Trophoblast cell (in vitro differentiated cells and primary cell): ENCODE results near the gene SWI5.

Experiments used
- DNase-seq, 2 donors: peaks; one replicate each; pipeline ENCODE4 v3.0.0-alpha.2; 2016
- H2AFZ ChIP-seq: 2 replicates; pipeline ENCODE4 v1.6.1; 2013; ENCODE audit warnings: low read length, moderate library complexity, mild to moderate bottlenecking; ENCODE audit not compliant: insufficient read depth, poor library complexity
- H2AK5ac ChIP-seq: 2 replicates; pipeline ENCODE4 v1.6.1; 2013; ENCODE audit warnings: mild to moderate bottlenecking, low read length
- H2BK120ac ChIP-seq: 2 replicates; pipeline ENCODE4 v1.6.1; 2013; ENCODE audit warnings: low read length, mild to moderate bottlenecking, moderate library complexity; ENCODE audit not compliant: insufficient read depth, poor library complexity
- H2BK12ac ChIP-seq: 2 replicates; pipeline ENCODE4 v1.6.1; 2013; ENCODE audit warnings: mild to moderate bottlenecking, low read length, moderate library complexity
- H2BK5ac ChIP-seq: 2 replicates; pipeline ENCODE4 v1.6.1; 2013; ENCODE audit warnings: low read length, low read depth, moderate library complexity, mild to moderate bottlenecking; ENCODE audit not compliant: poor library complexity
- H3K14ac ChIP-seq: 2 replicates; pipeline ENCODE4 v1.6.1; 2013; ENCODE audit warnings: mild to moderate bottlenecking, low read length
- H3K18ac ChIP-seq: 2 replicates; pipeline ENCODE4 v1.6.1; 2013; ENCODE audit warnings: mild to moderate bottlenecking, low read length
- H3K23ac ChIP-seq: 2 replicates; pipeline ENCODE4 v1.6.1; 2013; ENCODE audit warnings: low read length
- H3K27ac ChIP-seq: 2 replicates; pipeline ENCODE4 v1.5.1; 2013; ENCODE audit warnings: low read depth, mild to moderate bottlenecking, inconsistent platforms, low read length, moderate library complexity
- H3K27me3 ChIP-seq: 2 replicates; pipeline ENCODE4 v1.6.1; 2013; ENCODE audit warnings: inconsistent platforms, mild to moderate bottlenecking, low read length, moderate library complexity; ENCODE audit not compliant: insufficient read depth
- H3K36me3 ChIP-seq, 2 experiments: 1 replicate in 1 of 2; 2 replicates in 1 of 2; pipeline ENCODE4 v1.6.1; 2013; ENCODE audit warnings: low read length in 2 of 2, mild to moderate bottlenecking in 2 of 2, moderate library complexity in 1 of 2; ENCODE audit not compliant: insufficient read depth in 2 of 2, control insufficient read depth in 1 of 2
- H3K4ac ChIP-seq: 2 replicates; pipeline ENCODE4 v1.6.1; 2013; ENCODE audit warnings: low read depth, mild to moderate bottlenecking, low read length, moderate library complexity
- H3K4me1 ChIP-seq, 2 experiments: 1 replicate in 1 of 2; 2 replicates in 1 of 2; pipeline ENCODE4 v1.6.1; 2013; ENCODE audit warnings: low read length in 2 of 2, mild to moderate bottlenecking in 2 of 2, moderate library complexity in 1 of 2; ENCODE audit not compliant: insufficient read depth in 2 of 2, control insufficient read depth in 1 of 2
- H3K4me2 ChIP-seq: 2 replicates; pipeline ENCODE4 v1.6.1; 2013; ENCODE audit warnings: inconsistent platforms, mild to moderate bottlenecking, low read length, moderate library complexity
- H3K4me3 ChIP-seq: 2 replicates; pipeline ENCODE4 v1.5.1; 2013; ENCODE audit warnings: mild to moderate bottlenecking, low read depth, low read length, inconsistent platforms
- H3K79me1 ChIP-seq: one replicate; pipeline ENCODE4 v1.6.1; 2013; ENCODE audit warnings: low read length
- H3K79me2 ChIP-seq: 2 replicates; pipeline ENCODE4 v1.6.1; 2013; ENCODE audit warnings: low read length, mild to moderate bottlenecking; ENCODE audit not compliant: control insufficient read depth, insufficient read depth, poor library complexity
- H3K9ac ChIP-seq: 2 replicates; pipeline ENCODE4 v1.6.1; 2013; ENCODE audit warnings: mild to moderate bottlenecking, low read length
- H3K9me3 ChIP-seq: 2 replicates; pipeline ENCODE4 v1.6.1; 2013; ENCODE audit warnings: low read depth, mild to moderate bottlenecking, control low read depth, inconsistent platforms, low read length; ENCODE audit not compliant: insufficient read depth
- H4K12ac ChIP-seq: 2 replicates; pipeline ENCODE4 v1.6.1; 2013; ENCODE audit warnings: low read depth, mild to moderate bottlenecking, low read length, moderate library complexity
- H4K8ac ChIP-seq: 2 replicates; pipeline ENCODE4 v1.6.1; 2013; ENCODE audit warnings: low read depth, mild to moderate bottlenecking, low read length, moderate library complexity
- H4K91ac ChIP-seq: one replicate; pipeline ENCODE4 v1.6.1; 2013; ENCODE audit warnings: low read depth, mild to moderate bottlenecking, low read length, moderate library complexity
- WGBS: extraction: QIAGEN DNeasy Blood & Tissue Kit; methylation state at CpG from one replicate; pipeline ENCODE4 v1.1.7; 2013; ENCODE audit warnings: missing lambda C conversion rate; ENCODE audit not compliant: insufficient read length, insufficient coverage; ENCODE audit errors: extremely low coverage; 5-methylcytosine and 5-hydroxymethylcytosine counted together

The SWI5 gene

GRCh38 chr9:128253991-128254346, 22.1 kb upstream of the SWI5 start:
- Histone ChIP-seq H2BK12ac (no peak overlapping the region), H3K4me2 (no peak overlapping the region), H2BK5ac (no peak overlapping the region), H3K9ac (no peak overlapping the region), H3K36me3 (peaks cover 28 to 31% of the 10 kb centered on the region in 2 experiments), H3K9me3 (peaks cover 2% of the 10 kb centered on the region), H2BK120ac (no peak overlapping the region), H2AFZ (no peak overlapping the region), H3K14ac (no peak overlapping the region), H3K4ac (no peak overlapping the region), H3K79me2 (no peaks in the 10 kb centered on the region), H2AK5ac (no peak overlapping the region), H4K8ac (no peak overlapping the region), H3K18ac (no peak overlapping the region), H4K12ac (no peak overlapping the region), H3K79me1 (no peaks in the 10 kb centered on the region), H3K27me3 (no peaks in the 10 kb centered on the region), H3K4me1 (peaks cover 6 to 24% of the 10 kb centered on the region in 2 experiments), H3K4me3 (no peak overlapping the region), H3K27ac (no peak overlapping the region), H3K23ac (no peak overlapping the region), H4K91ac (peak overlapping the region; percentile 7)
- no CpG with 5 or more reads among the region's 7 CpGs for WGBS
- DNase-seq: no peak

DNA sequence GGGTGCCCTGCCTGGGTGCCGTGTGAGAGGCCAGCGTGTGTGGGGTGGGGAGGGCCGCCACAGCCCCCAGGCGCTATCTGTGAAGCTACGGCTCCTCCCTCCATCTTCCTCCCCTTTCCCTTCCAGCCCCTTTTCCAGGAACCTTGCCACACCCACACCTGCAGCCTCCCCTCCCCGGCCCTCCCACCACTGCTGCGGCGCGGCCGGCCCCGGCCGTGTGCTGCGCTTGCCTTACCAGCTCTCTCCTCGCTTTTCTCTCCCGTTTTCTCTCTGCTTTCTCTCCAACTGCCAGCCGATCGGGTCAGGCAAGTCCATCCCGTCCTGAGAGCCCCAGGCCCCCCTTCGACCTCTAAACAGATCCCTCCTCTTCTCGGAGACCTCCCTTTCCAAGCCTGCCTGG, 21.7 kb upstream of the SWI5 start:
- WGBS: no CpG with 5 or more reads among the region's 20 CpGs
- H2AFZ ChIP-seq: no peak overlapping the region

GRCh38 chr9:128254855-128255759, 21.0 kb upstream of the SWI5 start:
- peak overlapping the region; percentile 45 for H3K9ac ChIP-seq
- peaks cover under 1% of the 10 kb centered on the region for H3K9me3 ChIP-seq
- no peak overlapping the region for H4K8ac ChIP-seq
- no CpG with 5 or more reads among the region's 18 CpGs for WGBS
- no peak overlapping the region for H2BK12ac ChIP-seq
- H3K36me3 ChIP-seq: peaks cover 39 to 42% of the 10 kb centered on the region in 2 experiments
- H3K23ac ChIP-seq: no peak overlapping the region
- peaks cover 6 to 21% of the 10 kb centered on the region in 2 experiments for H3K4me1 ChIP-seq
- H3K14ac ChIP-seq: no peak overlapping the region
- no peak overlapping the region for H3K4me3 ChIP-seq
- no peak overlapping the region for H2BK120ac ChIP-seq
- H4K12ac ChIP-seq: no peak overlapping the region
- no peaks in the 10 kb centered on the region for H3K79me2 ChIP-seq
- H2AK5ac ChIP-seq: no peak overlapping the region
- no peak overlapping the region for H3K18ac ChIP-seq
- H3K79me1 ChIP-seq: no peaks in the 10 kb centered on the region
- no peak overlapping the region for H4K91ac ChIP-seq
- no peak overlapping the region for H2BK5ac ChIP-seq
- no peaks in the 10 kb centered on the region for H3K27me3 ChIP-seq
- DNase-seq: peak; percentile 48 to 81
- H2AFZ ChIP-seq: no peak overlapping the region
- no peak overlapping the region for H3K27ac ChIP-seq
- H3K4ac ChIP-seq: no peak overlapping the region
- H3K4me2 ChIP-seq: no peak overlapping the region

More for the DNA sequence above, 21.7 kb upstream of the SWI5 start:
- Histone ChIP-seq H3K4me2 (no peak overlapping the region), H3K4ac (no peak overlapping the region), H3K79me1 (no peaks in the 10 kb centered on the region), H3K36me3 (peaks cover 32 to 35% of the 10 kb centered on the region in 2 experiments), H3K27me3 (no peaks in the 10 kb centered on the region), H3K9ac (no peak overlapping the region), H3K4me1 (peaks cover 6 to 24% of the 10 kb centered on the region in 2 experiments), H3K18ac (no peak overlapping the region), H2BK120ac (no peak overlapping the region), H4K12ac (no peak overlapping the region), H3K27ac (no peak overlapping the region), H3K4me3 (no peak overlapping the region), H2BK5ac (no peak overlapping the region), H3K14ac (no peak overlapping the region), H4K91ac (no peak overlapping the region), H2BK12ac (no peak overlapping the region), H3K9me3 (peaks cover 2% of the 10 kb centered on the region), H4K8ac (no peak overlapping the region), H3K79me2 (no peaks in the 10 kb centered on the region), H3K23ac (no peak overlapping the region), H2AK5ac (no peak overlapping the region)
- no peak for DNase-seq

GRCh38 chr9:128257086-128257825, 18.8 kb upstream of the SWI5 start:
- Histone ChIP-seq H3K27me3 (no peaks in the 10 kb centered on the region), H3K4me2 (no peak overlapping the region), H3K79me1 (no peaks in the 10 kb centered on the region), H2BK120ac (no peak overlapping the region), H3K9ac (no peak overlapping the region), H3K36me3 (peaks cover 58 to 62% of the 10 kb centered on the region in 2 experiments), H2BK5ac (no peak overlapping the region), H3K14ac (no peak overlapping the region), H3K4ac (no peak overlapping the region), H4K8ac (no peak overlapping the region), H2AK5ac (no peak overlapping the region), H3K18ac (no peak overlapping the region), H3K4me3 (no peak overlapping the region), H3K23ac (no peak overlapping the region), H4K12ac (no peak overlapping the region), H2BK12ac (no peak overlapping the region), H3K4me1 (peaks cover 2 to 4% of the 10 kb centered on the region in 2 experiments), H3K27ac (no peak overlapping the region), H3K9me3 (no peaks in the 10 kb centered on the region), H3K79me2 (no peaks in the 10 kb centered on the region), H2AFZ (no peak overlapping the region), H4K91ac (no peak overlapping the region)
- no CpG with 5 or more reads among the region's 23 CpGs for WGBS
- no peak for DNase-seq
